GM12865 (cell line): ENCODE data around the gene C2CD4A.

Experiments
- DNase-seq: peaks from one replicate; pipeline ENCODE4 v3.0.0; 2010; ENCODE audit warnings: low read depth
- H3K4me3 ChIP-seq: 2 replicates; pipeline ENCODE4 v1.5.1; 2011; ENCODE audit warnings: mild to moderate bottlenecking, low read depth, low read length, control low read depth
- CTCF ChIP-seq: IDR thresholded peaks from 2 replicates; pipeline ENCODE4 v1.5.1; 2011; ENCODE audit warnings: low read length, control low read depth, low read depth, inconsistent platforms; ENCODE audit not compliant: insufficient read depth; ENCODE audit errors: missing control alignments

C2CD4A gene

GRCh38 chr15:62087671-62088352 lies 21.0 kb downstream of the C2CD4A start:
- no peak for TF ChIP-seq CTCF
- H3K4me3 ChIP-seq: no peak overlapping the region
- no peak for DNase-seq

- no peak overlapping the region for H3K4me3 ChIP-seq
- TF ChIP-seq CTCF: no peak
- DNase-seq: no peak
These were observed 21.5 kb downstream of the C2CD4A start for GRCh38 chr15:62088353-62088693.

- no peak for DNase-seq
These were observed 22.8 kb downstream of the C2CD4A start for GRCh38 chr15:62089616-62090015.

GRCh38 chr15:62090988-62091387 lies 24.2 kb downstream of the C2CD4A start:
- H3K4me3 ChIP-seq: no peak overlapping the region
- DNase-seq: no peak
- TF ChIP-seq CTCF: no peak

More at GRCh38 chr15:62089616-62090015, 22.8 kb downstream of the C2CD4A start:
- H3K4me3 ChIP-seq: no peak overlapping the region
- no peak for TF ChIP-seq CTCF

GRCh38 chr15:62093809-62094208 lies 27.0 kb downstream of the C2CD4A start:
- H3K4me3 ChIP-seq: no peak overlapping the region
- no peak for TF ChIP-seq CTCF

GRCh38 chr15:62094388-62094787 lies 27.6 kb downstream of the C2CD4A start:
- H3K4me3 ChIP-seq: no peak overlapping the region
- no peak for TF ChIP-seq CTCF
- no peak for DNase-seq

More at GRCh38 chr15:62093809-62094208, 27.0 kb downstream of the C2CD4A start:
- DNase-seq: no peak

GRCh38 chr15:62099094-62099601 lies 32.4 kb downstream of the C2CD4A start:
- no peak for DNase-seq
- no peak for TF ChIP-seq CTCF
- H3K4me3 ChIP-seq: no peak overlapping the region
